ENCODE measurements around the gene DDR1. TPM values are rescaled to one million over a fixed set of nuclear protein-coding genes. Genes with fewer than 3 reads are reported as not detected.

DDR1 gene
- total RNA-seq, 2 donors from 2014 or later, result 140 to 151 TPM

GRCh38 chr6:30837870-30838269, 46.4 kb upstream of the DDR1 start:
- Histone ChIP-seq H3K4me1 (ENCODE audit: control insufficient read depth, insufficient read depth, low read length) (no peaks in the 10 kb centered on the region), H3K27ac (ENCODE audit: low read depth, low read length) (no peak overlapping the region), H3K4me3 (ENCODE audit: low read length) (no peak overlapping the region), H3K9me3 (ENCODE audit: control insufficient read depth, low read length) (no peaks in the 10 kb centered on the region), H3K9ac (ENCODE audit: extremely low read depth, low read length, poor library complexity, severe bottlenecking) (no peak overlapping the region), H3K36me3 (ENCODE audit: control insufficient read depth, insufficient read depth, low read length) (no peaks in the 10 kb centered on the region), H3K27me3 (ENCODE audit: control insufficient read depth, insufficient read depth, low read length, poor library complexity, severe bottlenecking) (no peaks in the 10 kb centered on the region)
- DNase-seq, result no peak
- H3K4me3 Mint-ChIP-seq, result no peak overlapping the region
- TF ChIP-seq, protein P1, sequence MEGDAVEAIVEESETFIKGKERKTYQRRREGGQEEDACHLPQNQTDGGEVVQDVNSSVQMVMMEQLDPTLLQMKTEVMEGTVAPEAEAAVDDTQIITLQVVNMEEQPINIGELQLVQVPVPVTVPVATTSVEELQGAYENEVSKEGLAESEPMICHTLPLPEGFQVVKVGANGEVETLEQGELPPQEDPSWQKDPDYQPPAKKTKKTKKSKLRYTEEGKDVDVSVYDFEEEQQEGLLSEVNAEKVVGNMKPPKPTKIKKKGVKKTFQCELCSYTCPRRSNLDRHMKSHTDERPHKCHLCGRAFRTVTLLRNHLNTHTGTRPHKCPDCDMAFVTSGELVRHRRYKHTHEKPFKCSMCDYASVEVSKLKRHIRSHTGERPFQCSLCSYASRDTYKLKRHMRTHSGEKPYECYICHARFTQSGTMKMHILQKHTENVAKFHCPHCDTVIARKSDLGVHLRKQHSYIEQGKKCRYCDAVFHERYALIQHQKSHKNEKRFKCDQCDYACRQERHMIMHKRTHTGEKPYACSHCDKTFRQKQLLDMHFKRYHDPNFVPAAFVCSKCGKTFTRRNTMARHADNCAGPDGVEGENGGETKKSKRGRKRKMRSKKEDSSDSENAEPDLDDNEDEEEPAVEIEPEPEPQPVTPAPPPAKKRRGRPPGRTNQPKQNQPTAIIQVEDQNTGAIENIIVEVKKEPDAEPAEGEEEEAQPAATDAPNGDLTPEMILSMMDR (conservative IDR thresholded peaks at IDR 0.05), result no peak
- H3K27me3 Mint-ChIP-seq (ENCODE audit: insufficient read depth), result no peaks in the 10 kb centered on the region
- H3K9me3 Mint-ChIP-seq, result no peaks in the 10 kb centered on the region
- peaks cover 5% of the 10 kb centered on the region for H3K4me1 Mint-ChIP-seq
- H3K36me3 Mint-ChIP-seq (ENCODE audit: low read depth), result peaks cover 3% of the 10 kb centered on the region
- 0% methylated on average over 1 of the region's 1 CpG; no CpG with 5 or more reads in 1 of the 2 experiments for WGBS, 2 experiments (ENCODE audit: insufficient coverage in 1 of 2, insufficient read length in 1 of 2)
- no peak overlapping the region for H3K27ac Mint-ChIP-seq

DNA sequence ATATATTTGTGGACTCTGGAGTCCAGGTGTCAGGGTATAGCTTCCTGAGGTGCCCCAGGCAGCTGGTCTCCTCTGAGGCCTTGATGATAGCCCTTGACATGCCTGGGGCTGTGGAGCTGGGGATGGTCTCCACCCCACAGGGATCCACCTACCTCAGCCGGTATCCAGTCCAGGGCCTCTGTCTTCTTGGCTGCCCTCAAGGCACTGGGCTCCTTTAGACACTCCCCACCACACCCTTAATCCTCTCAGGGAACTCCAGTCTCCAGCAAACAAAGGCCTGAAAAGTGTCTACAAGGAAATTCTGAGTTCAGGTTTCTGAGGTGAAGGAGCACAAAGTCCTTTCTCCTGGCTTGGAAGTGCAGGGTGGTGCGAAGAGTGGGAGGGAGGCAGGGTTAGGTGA, 44.6 kb upstream of the DDR1 start:
- no peak overlapping the region for H3K4me3 ChIP-seq (ENCODE audit: low read length)
- no peaks in the 10 kb centered on the region for H3K9me3 ChIP-seq (ENCODE audit: control insufficient read depth, low read length)
- Mint-ChIP-seq H3K4me1 (peaks cover 20% of the 10 kb centered on the region), H3K4me3 (no peak overlapping the region), H3K36me3 (ENCODE audit: low read depth) (peaks cover 3% of the 10 kb centered on the region), H3K27me3 (ENCODE audit: insufficient read depth) (no peaks in the 10 kb centered on the region), H3K27ac (no peak overlapping the region), H3K9me3 (no peaks in the 10 kb centered on the region)
- H3K4me1 ChIP-seq (ENCODE audit: control insufficient read depth, insufficient read depth, low read length), result peaks cover 5% of the 10 kb centered on the region
- H3K9ac ChIP-seq (ENCODE audit: extremely low read depth, low read length, poor library complexity, severe bottlenecking), result no peak overlapping the region
- H3K27me3 ChIP-seq (ENCODE audit: control insufficient read depth, insufficient read depth, low read length, poor library complexity, severe bottlenecking), result no peaks in the 10 kb centered on the region
- no peak for DNase-seq
- 88% methylated on average over 1 of the region's 2 CpGs; no CpG with 5 or more reads in 1 of the 2 experiments for WGBS, 2 experiments (ENCODE audit: insufficient coverage in 1 of 2, insufficient read length in 1 of 2)
- TF ChIP-seq, protein P1 (conservative IDR thresholded peaks at IDR 0.05), result no peak
- H3K27ac ChIP-seq (ENCODE audit: low read depth, low read length), result no peak overlapping the region
- no peaks in the 10 kb centered on the region for H3K36me3 ChIP-seq (ENCODE audit: control insufficient read depth, insufficient read depth, low read length)

DNA sequence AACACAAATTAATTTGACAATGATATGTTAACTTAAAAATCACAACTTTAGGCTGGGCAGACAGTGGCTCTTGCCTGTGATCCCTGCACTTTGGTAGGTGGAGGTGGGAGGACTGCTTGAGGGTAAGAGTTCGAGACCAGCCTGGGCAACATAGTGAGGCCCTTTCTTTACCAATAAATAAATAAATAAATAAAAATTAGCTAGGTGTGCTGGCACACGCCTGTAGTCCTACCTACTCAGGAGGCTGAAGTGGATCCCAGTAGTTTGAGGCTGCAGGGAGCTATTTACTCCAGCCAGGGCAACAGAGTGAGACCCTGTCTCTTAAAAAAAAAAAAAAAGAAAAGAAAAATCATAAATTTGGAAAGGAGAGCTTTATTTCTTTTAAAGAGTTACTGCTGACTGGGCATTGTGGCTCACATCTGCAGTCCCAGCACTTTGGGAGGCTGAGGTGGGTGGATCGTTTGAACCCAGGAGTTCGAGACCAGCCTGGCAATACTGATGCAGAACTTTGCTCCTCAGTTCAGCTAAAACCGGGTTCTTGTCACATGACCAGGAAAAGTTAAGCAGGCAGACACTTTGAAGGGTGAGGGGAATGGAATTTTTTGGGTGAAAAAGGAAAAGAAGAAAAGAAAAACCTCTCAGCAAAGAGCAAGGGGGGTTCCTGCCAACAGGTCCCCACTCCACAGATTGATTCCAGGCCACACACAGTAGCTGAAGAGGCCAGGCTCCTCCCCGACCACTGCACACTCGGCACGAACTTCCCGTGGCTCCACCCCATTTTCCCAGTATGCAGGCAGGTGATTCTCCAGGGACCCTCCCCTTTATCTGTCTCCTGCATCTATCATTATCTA, 44.0 kb upstream of the DDR1 start:
- Histone ChIP-seq H3K27me3 (ENCODE audit: control insufficient read depth, insufficient read depth, low read length, poor library complexity, severe bottlenecking) (no peaks in the 10 kb centered on the region), H3K4me1 (ENCODE audit: control insufficient read depth, insufficient read depth, low read length) (peaks cover 5% of the 10 kb centered on the region), H3K4me3 (ENCODE audit: low read length) (no peak overlapping the region), H3K27ac (ENCODE audit: low read depth, low read length) (no peak overlapping the region), H3K9me3 (ENCODE audit: control insufficient read depth, low read length) (no peaks in the 10 kb centered on the region), H3K9ac (ENCODE audit: extremely low read depth, low read length, poor library complexity, severe bottlenecking) (no peak overlapping the region), H3K36me3 (ENCODE audit: control insufficient read depth, insufficient read depth, low read length) (no peaks in the 10 kb centered on the region)
- no peak for DNase-seq
- Mint-ChIP-seq H3K27me3 (ENCODE audit: insufficient read depth) (no peaks in the 10 kb centered on the region), H3K27ac (no peak overlapping the region), H3K36me3 (ENCODE audit: low read depth) (peaks cover 3% of the 10 kb centered on the region), H3K4me1 (peaks cover 26% of the 10 kb centered on the region), H3K4me3 (no peak overlapping the region), H3K9me3 (no peaks in the 10 kb centered on the region)
- TF ChIP-seq, protein P1 (conservative IDR thresholded peaks at IDR 0.05), result no peak
- 83 to 88% methylated on average over 7 to 9 of the region's 9 CpGs for WGBS, 2 experiments (ENCODE audit: insufficient coverage in 1 of 2, insufficient read length in 1 of 2)
